ENCODE data around the gene MYO19.
"Not testable (repeated sequence)": the region's sequence is repeated elsewhere in the genome, so short reads cannot be mapped to it uniquely, and the experiment has no call there.

MYO19 gene

DNA sequence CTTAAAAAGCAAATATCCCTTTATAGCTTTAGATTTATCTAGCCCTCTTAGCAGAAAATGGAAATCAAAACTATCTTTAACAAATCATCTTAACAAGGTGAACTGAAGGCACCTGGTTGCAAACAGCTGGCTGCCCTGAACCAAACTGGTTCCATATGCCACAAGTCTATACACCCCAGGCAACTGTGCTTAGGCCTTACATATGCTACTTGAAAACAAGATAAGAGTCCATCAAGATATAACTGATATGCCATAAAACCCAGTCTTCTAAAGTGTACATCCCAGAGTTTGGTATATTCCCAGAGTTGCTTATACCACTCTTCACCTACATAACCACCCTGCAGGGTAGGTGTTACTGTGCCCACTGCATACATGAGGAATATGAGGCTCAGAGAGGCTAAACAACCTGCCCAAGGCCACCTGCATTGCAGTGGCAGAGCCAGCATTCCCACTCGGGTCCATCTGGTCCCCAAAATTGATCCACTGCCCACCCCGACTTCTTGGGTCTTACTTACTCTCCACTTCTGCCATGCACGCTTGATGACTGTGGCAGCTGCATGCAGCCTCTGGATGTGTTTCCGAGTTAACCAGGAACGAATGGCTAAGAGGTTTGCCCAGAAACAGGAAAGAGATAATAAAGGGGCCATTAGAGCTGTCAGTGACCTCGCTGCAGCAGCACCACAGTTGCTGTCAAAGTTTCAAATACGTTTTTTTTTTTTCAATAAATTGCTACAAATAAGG, 35.9 kb downstream of the MYO19 start:
- DNase-seq: no peak

GRCh38 chr17:36498155-36498554, 36.5 kb downstream of the MYO19 start:
- no peak for DNase-seq

DNA sequence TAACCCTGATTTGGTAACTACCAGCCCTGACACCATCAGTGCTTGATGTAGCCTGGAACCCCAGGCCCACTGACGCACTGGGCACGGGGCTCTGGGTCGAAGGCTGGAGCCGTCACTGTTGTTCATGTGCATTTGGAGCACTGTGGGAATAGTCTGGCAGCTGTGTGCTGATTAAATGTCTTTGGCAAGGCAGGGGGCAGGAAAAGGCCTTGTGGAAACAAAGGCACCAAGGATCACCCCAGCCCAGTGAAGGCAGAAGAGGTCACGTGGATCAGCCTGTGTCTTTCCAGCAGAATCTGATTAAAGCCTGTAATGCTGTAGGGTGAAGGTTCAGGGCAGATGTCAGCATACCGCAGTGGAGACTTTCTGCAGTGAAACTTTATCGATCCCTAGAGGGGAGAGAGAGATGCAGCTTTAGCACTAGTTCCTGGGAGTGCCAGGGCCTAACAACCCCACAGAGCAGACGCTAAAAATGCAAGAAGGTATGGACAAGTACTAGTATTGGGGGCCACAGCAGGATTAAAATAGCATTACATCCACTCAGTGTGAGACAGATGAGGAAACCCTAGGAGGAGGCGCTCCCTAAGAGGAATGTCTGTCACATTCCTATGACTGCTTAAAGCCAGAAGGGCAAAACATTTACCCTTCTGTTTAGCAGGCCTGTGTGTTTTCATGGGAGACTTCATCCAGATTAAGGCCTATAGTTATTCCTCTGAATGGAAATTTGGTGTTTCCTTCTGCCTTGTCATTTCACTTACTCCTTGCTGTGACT, 38.5 kb downstream of the MYO19 start:
- no peak for DNase-seq

- DNase-seq: no peak
Observed at GRCh38 chr17:36495076-36495578, 39.5 kb downstream of the MYO19 start.

DNA sequence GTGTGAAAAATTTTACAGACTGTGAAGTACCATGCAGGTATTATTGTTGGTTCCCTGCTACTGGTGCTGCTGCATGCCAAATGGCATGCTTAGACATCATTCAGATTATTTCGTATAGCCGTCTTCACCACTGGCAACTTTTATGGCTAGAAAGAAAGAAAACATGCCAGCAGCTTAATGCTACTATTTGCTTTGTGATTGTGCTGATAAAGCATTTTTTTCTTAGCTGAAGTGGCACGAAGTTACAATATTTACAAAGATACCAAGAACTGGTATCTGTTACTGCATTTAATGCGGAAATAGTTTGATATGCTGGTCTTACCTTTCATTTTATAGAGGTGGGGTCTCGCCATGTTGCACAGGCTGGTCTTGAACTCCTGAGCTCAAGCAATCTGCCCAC, 40.0 kb downstream of the MYO19 start:
- no peak for DNase-seq

DNA sequence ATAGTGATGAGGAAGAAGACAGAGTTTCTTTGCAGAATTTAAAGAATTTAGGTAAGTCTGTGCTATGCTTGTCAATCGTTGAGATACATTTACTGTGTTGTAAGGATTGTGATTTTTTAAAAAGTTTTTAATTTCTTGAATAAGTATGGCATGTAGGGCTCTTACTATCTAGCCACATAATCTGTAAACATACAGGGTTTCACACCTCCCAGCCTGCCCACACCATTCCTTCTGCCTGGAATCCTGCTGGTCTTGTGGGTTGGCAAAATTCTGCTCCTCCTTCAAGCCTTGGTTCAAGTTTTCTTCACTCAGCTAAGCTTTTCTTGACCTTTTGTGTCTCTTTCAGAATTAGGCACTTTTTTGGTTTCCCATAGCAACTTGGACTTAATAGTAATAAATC, 40.7 kb downstream of the MYO19 start:
- no peak for DNase-seq

GRCh38 chr17:36486204-36487194, 48.2 kb downstream of the MYO19 start, which contains the start of gene ZNHIT3:
ZNHIT3 (plus strand) TSS chr17:36486681; CDS start chr17:36486700, 19 bp downstream.
- DNase-seq: peak; percentile 91

GRCh38 chr17:36485805-36486203, 48.9 kb downstream of the MYO19 start:
- no peak for DNase-seq

DNA sequence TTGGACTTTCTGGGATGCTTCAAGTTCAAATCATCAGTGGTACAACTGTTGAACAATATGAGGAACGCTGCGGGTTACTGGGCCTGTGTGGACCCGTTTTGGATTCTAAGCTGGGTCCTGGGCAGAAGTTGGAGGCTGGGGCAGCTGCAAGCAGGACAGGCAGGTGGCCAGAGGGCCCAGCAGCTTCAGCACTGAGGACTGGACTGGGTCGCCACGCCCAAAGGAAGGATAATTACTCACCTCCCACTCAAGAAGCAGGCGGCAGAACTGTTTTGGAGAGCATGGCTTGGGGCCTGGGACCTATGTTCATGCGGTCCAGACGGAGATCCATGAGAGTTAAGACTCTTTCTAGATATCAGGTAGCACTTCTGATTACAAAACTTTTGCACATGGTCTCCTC, 49.6 kb downstream of the MYO19 start:
- no peak for DNase-seq

- DNase-seq: not testable (repeated sequence)
Observed at GRCh38 chr17:36484021-36484420, 50.6 kb downstream of the MYO19 start.

DNA sequence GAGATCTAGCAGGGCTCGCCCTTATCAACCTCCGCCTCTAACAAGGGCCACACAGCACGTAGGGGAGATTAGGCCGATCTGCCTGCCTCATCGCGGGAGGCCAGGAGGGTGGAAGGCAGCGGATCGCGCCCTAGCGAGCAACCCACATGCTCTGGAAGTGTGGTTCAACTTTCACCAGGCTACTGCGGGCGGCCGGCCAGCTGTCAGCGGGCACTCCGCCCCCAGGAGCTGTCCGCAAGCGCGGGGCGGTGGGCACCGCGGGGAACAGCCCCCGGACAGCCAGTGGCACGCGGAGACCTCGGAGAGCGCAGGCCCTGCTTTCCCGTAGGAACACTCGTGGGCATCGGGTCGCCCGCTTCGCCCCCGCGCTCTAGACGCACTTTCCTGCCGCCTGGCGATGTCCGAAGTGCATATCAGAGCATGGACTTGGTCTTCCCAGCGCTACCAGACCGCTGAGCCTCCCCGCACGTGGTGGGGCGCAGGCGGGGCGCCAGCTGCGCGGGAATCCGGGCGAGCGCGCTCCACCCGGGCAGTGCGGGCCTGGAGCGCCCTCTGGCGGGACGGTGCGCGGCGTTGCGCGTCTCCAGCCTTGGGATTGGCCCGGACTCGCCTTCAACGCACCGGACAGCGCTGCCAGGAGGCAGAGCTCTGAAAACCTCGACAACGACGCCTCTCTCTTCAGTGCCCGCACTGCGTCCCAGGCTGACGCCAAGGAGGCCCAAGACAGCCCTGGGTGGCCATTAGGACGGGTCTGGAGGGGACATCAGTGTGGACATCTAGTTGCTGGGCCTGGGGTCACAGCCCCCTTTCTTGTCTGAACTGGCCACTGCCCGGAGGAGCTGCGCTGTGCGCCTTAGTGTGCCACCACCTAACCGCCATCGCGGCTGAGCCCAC, 51.8 kb downstream of the MYO19 start:
- DNase-seq: peak; percentile 72

DNA sequence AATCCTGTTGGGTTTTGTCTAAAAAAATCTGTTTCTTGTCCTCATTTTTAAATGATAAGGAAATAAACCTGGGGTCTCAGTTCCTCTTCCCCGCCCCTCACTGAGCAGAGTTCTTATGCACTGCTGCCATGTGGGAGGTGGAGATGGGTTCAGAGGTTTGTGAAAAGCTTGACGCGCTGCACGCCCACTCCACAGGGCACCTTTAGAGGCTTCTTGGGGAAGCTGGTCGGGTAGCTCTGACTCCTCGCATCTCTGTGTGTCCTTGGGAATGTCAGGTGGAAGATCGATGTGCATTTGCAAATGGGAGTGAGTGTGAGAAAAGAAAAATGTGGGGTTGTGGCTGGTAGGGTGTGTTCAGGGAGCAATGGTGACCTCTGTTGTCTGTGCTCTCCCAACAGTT, 52.8 kb downstream of the MYO19 start:
- DNase-seq: no peak

GRCh38 chr17:36475346-36475970, 59.2 kb downstream of the MYO19 start:
- DNase-seq: no peak

GRCh38 chr17:36474571-36474970, 60.1 kb downstream of the MYO19 start:
- no peak for DNase-seq

GRCh38 chr17:36470499-36470898, 64.2 kb downstream of the MYO19 start:
- DNase-seq: no peak

DNA sequence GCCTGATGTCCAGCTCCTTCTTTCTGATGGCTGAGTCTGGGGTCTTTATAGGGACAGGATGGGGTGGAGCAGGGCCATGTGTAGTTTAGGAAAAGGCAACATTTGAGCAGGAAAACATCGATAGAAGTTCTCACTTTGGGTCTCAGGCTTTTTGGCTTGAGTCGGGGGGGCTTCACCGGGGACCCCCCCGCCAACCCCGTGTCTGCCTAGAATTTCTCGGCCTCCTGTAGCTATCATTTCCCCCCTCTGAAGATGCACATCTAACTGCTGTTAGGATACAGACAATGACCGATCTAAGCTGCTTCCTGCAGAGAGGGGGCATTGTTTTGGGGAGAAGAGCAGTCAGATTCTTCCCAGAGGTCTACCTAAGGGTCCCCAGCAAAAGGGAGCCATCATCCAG, 64.9 kb downstream of the MYO19 start:
- no peak for DNase-seq

- DNase-seq: no peak
Observed at GRCh38 chr17:36468903-36469635, 65.6 kb downstream of the MYO19 start.

DNA sequence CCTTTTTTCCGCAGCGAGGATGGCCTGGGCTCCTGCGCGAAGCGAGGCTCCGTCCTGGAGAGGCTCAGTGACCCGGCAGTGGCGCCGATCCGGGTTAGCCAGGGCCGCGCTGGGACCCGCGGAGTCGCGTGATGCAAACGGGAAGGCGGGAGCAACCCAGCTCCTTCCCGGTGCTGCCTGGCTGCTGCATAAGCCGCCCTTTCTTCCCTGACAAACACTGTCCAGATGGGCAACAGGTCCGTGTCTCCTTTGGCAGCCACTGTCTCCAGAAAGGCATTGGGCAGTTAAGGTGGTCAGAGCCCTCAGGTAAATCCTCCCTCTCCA, 69.9 kb downstream of the MYO19 start:
- no peak for DNase-seq

- peak; percentile 88 for DNase-seq
Observed at GRCh38 chr17:36463916-36464764, 70.5 kb downstream of the MYO19 start.

All from NCI-H226 (cell line).